Measurements from ENCODE around the gene TMEM11. TPM values are rescaled to one million over a fixed set of nuclear protein-coding genes. Genes with fewer than 3 reads are reported as not detected.

Gene TMEM11
- total and polyA plus RNA-seq, 7 donors, result 52.9 to 159 (median 78.4) TPM

GRCh38 chr17:21253646-21254441, 39.9 kb upstream of the TMEM11 start:
- Histone ChIP-seq H3K27me3 (ENCODE audit: insufficient read depth in 3 of 3, low read length in 2 of 3) (no peaks in the 10 kb centered on the region), H3K9me3 (no peaks in the 10 kb centered on the region), H3K36me3 (ENCODE audit: insufficient read depth in 1 of 2, low read depth in 1 of 2) (no peaks in the 10 kb centered on the region), H3K27ac (peak overlapping the region; percentile 94), H3K4me3 (peak overlapping the region; percentile 71), H3K4me1 (peaks cover 39% of the 10 kb centered on the region)
- WGBS, 3 donors, result 35 to 48% (median 37%) methylated on average over 15 of the region's 15 CpGs
- DNase-seq (no peak), ATAC-seq (peak in 2 of 4 donors; percentile 4 to 7)
- intact Hi-C loops (cut with DNase I), result loop anchor here in 1 of 2 donors (5.0 kb wide), 1 partner anchor 33 kb away; no protein-coding TSS in a partner anchor
- TF ChIP-seq CTCF (IDR thresholded peaks at IDR 0.05), result no peak

GRCh38 chr17:21252796-21253645, 39.1 kb upstream of the TMEM11 start, which contains the start of gene NATD1:
Gene NATD1, minus strand, starts transcription at chr17:21253410. Its CDS starts 146 bp downstream, at chr17:21253264.
- Histone ChIP-seq H3K27ac (peak within 1 kb of the TSS; percentile 94), H3K9me3 (no peaks in the 10 kb centered on the region), H3K36me3 (ENCODE audit: insufficient read depth in 1 of 2, low read depth in 1 of 2) (no peaks in the 10 kb centered on the region), H3K4me1 (peaks cover 47% of the 10 kb centered on the region), H3K27me3 (ENCODE audit: insufficient read depth in 3 of 3, low read length in 2 of 3) (no peaks in the 10 kb centered on the region), H3K4me3 (peak within 1 kb of the TSS; percentile 71)
- no peak for TF ChIP-seq CTCF (IDR thresholded peaks at IDR 0.05)
- DNase-seq, result peak; percentile 88 to 94
- intact Hi-C loops (cut with DNase I), result loop anchor here in 1 of 2 donors (5.0 kb wide), 1 partner anchor 34 kb away; no protein-coding TSS in a partner anchor
- ATAC-seq, result peak; percentile 56 to 82 (median 69)
- 0 to 1% (median 1%) methylated on average over 57 to 117 of the region's 117 CpGs for WGBS, 3 donors

GRCh38 chr17:21252289-21252795, 38.4 kb upstream of the TMEM11 start:
- Histone ChIP-seq H3K36me3 (ENCODE audit: insufficient read depth in 1 of 2, low read depth in 1 of 2) (no peaks in the 10 kb centered on the region), H3K9me3 (no peaks in the 10 kb centered on the region), H3K27ac (peak overlapping the region; percentile 94), H3K4me1 (peaks cover 54% of the 10 kb centered on the region), H3K27me3 (ENCODE audit: insufficient read depth in 3 of 3, low read length in 2 of 3) (no peaks in the 10 kb centered on the region), H3K4me3 (peak overlapping the region; percentile 71)
- 5 to 11% (median 7%) methylated on average over 12 of the region's 12 CpGs for WGBS, 3 donors
- intact Hi-C loops (cut with DNase I), result loop anchor here in 1 of 2 donors (5.0 kb wide), 1 partner anchor 35 kb away; no protein-coding TSS in a partner anchor
- ATAC-seq (peak in 2 of 4 donors; percentile 2 to 5), DNase-seq (no peak)
- TF ChIP-seq CTCF (IDR thresholded peaks at IDR 0.05), result no peak

GRCh38 chr17:21251337-21252010, 37.5 kb upstream of the TMEM11 start:
- H3K9me3 ChIP-seq, result no peaks in the 10 kb centered on the region
- H3K36me3 ChIP-seq (ENCODE audit: insufficient read depth in 1 of 2, low read depth in 1 of 2), result no peaks in the 10 kb centered on the region
- no peak for DNase-seq
- H3K4me3 ChIP-seq, result peak overlapping the region; percentile 71
- peak overlapping the region; percentile 94 for H3K27ac ChIP-seq
- WGBS, 3 donors, result 34 to 53% (median 36%) methylated on average over 15 of the region's 15 CpGs
- peak; percentile 16 to 47 (median 18) for ATAC-seq
- H3K27me3 ChIP-seq (ENCODE audit: insufficient read depth in 3 of 3, low read length in 2 of 3), result no peaks in the 10 kb centered on the region
- H3K4me1 ChIP-seq, result peaks cover 63% of the 10 kb centered on the region
- intact Hi-C loops (cut with DNase I), result loop anchor here in 1 of 2 donors (5.0 kb wide), 1 partner anchor 36 kb away; no protein-coding TSS in a partner anchor
- no peak for TF ChIP-seq CTCF (IDR thresholded peaks at IDR 0.05)
